OCI-LY3 (cell line): ENCODE results near the gene LRP10.

Experiments
- CTCF ChIP-seq: fragments of 200-600, 300-600 bp; sonication (generic); IDR thresholded peaks from 2 replicates; pipeline ENCODE4 v1.5.1; 2014; ENCODE audit warnings: antibody characterized with exemption, low read length, low read depth
- EZH2phosphoT487 ChIP-seq: fragments of 200-600 bp; shearing (Covaris generic); IDR thresholded peaks from 2 replicates; pipeline ENCODE4 v1.6.1; 2018; ENCODE audit warnings: antibody characterized with exemption, mixed run types, low read depth

GRCh38 chr14:22843123-22843925 is 28.2 kb upstream of the LRP10 start:
- no peak for TF ChIP-seq CTCF
- no peak for TF ChIP-seq EZH2phosphoT487
